H9 (cell line): ENCODE measurements around the gene TSPAN9. TPM values are rescaled to one million over a fixed set of nuclear protein-coding genes. Genes with fewer than 3 reads are reported as not detected.

Experiments used
- DNase-seq: peaks from one replicate; pipeline ENCODE4 v3.0.0-alpha.2; 2017
- H2AFZ ChIP-seq: one replicate; pipeline ENCODE4 v1.6.1; 2013; ENCODE audit warnings: mild to moderate bottlenecking, low read length, control low read depth, moderate library complexity
- H2AK5ac ChIP-seq: 2 replicates; pipeline ENCODE4 v1.6.1; 2013; ENCODE audit warnings: low read length, control low read depth, mixed read lengths; ENCODE audit not compliant: insufficient read length
- H2BK120ac ChIP-seq: one replicate; pipeline ENCODE4 v1.6.1; 2013; ENCODE audit warnings: low read depth, mild to moderate bottlenecking, low read length, control low read depth, inconsistent platforms; ENCODE audit not compliant: poor library complexity, severe bottlenecking
- H2BK12ac ChIP-seq: 2 replicates; pipeline ENCODE4 v1.6.1; 2013; ENCODE audit warnings: low read length, control low read depth, mixed read lengths, low read depth; ENCODE audit not compliant: insufficient read length
- H2BK15ac ChIP-seq: 2 replicates; pipeline ENCODE4 v1.6.1; 2013; ENCODE audit warnings: low read depth, low read length, control low read depth
- H2BK20ac ChIP-seq: one replicate; pipeline ENCODE4 v1.6.1; 2013; ENCODE audit warnings: low read depth, mild to moderate bottlenecking, low read length, control low read depth, inconsistent platforms; ENCODE audit not compliant: poor library complexity, severe bottlenecking
- H2BK5ac ChIP-seq: 2 replicates; pipeline ENCODE4 v1.6.1; 2013; ENCODE audit warnings: low read length, control low read depth, mixed read lengths; ENCODE audit not compliant: insufficient read length
- H3K14ac ChIP-seq: 2 replicates; pipeline ENCODE4 v1.6.1; 2013; ENCODE audit warnings: low read length, control low read depth; ENCODE audit not compliant: insufficient read depth
- H3K18ac ChIP-seq: 2 replicates; pipeline ENCODE4 v1.6.1; 2013; ENCODE audit warnings: low read depth, mild to moderate bottlenecking, mixed read lengths, low read length, control low read depth; ENCODE audit not compliant: insufficient read length
- H3K23ac ChIP-seq: 2 replicates; pipeline ENCODE4 v1.6.1; 2013; ENCODE audit warnings: low read length, control low read depth, mixed read lengths, low read depth; ENCODE audit not compliant: insufficient read length
- H3K23me2 ChIP-seq: 2 replicates; pipeline ENCODE4 v1.6.1; 2013; ENCODE audit warnings: low read depth, mild to moderate bottlenecking, mixed read lengths, low read length, control low read depth; ENCODE audit not compliant: insufficient read length, poor library complexity, severe bottlenecking
- H3K27ac ChIP-seq: 2 replicates; pipeline ENCODE4 v1.5.1; 2013; ENCODE audit warnings: low read length, control low read depth, mixed read lengths, low read depth; ENCODE audit not compliant: insufficient read length
- H3K27me3 ChIP-seq: 2 replicates; pipeline ENCODE4 v1.6.1; 2013; ENCODE audit warnings: low read length, control low read depth, inconsistent platforms; ENCODE audit not compliant: insufficient read depth
- H3K4ac ChIP-seq: 2 replicates; pipeline ENCODE4 v1.6.1; 2013; ENCODE audit warnings: low read depth, mild to moderate bottlenecking, control low read depth, inconsistent platforms, low read length, moderate library complexity
- H3K4me1 ChIP-seq: 2 replicates; pipeline ENCODE4 v1.6.1; 2013; ENCODE audit warnings: low read length, control low read depth, inconsistent platforms; ENCODE audit not compliant: insufficient read depth
- H3K4me2 ChIP-seq: 2 replicates; pipeline ENCODE4 v1.6.1; 2013; ENCODE audit warnings: low read length, control low read depth, mixed read lengths; ENCODE audit not compliant: insufficient read length, insufficient read depth
- H3K56ac ChIP-seq: 2 replicates; pipeline ENCODE4 v1.6.1; 2013; ENCODE audit warnings: low read depth, mild to moderate bottlenecking, mixed read lengths, low read length, control low read depth; ENCODE audit not compliant: insufficient read length
- H3K79me1 ChIP-seq: 2 replicates; pipeline ENCODE4 v1.6.1; 2013; ENCODE audit warnings: low read depth, mild to moderate bottlenecking, moderate library complexity, low read length, control low read depth, inconsistent platforms; ENCODE audit not compliant: insufficient read depth, poor library complexity, severe bottlenecking
- H3K79me2 ChIP-seq: 2 replicates; pipeline ENCODE4 v1.6.1; 2013; ENCODE audit warnings: low read length, control low read depth, inconsistent platforms; ENCODE audit not compliant: insufficient read depth
- H3K9ac ChIP-seq: 2 replicates; pipeline ENCODE4 v1.6.1; 2013; ENCODE audit warnings: low read length, control low read depth, mixed read lengths; ENCODE audit not compliant: insufficient read length; ENCODE audit errors: extremely low read depth
- H3K9me3 ChIP-seq: one replicate; pipeline ENCODE4 v1.6.1; 2013; ENCODE audit warnings: low read depth, low read length, inconsistent platforms; ENCODE audit not compliant: control insufficient read depth
- H3T11ph ChIP-seq: one replicate; pipeline ENCODE4 v1.6.1; 2013; ENCODE audit warnings: mild to moderate bottlenecking, low read length, control low read depth, inconsistent platforms
- H4K20me1 ChIP-seq: one replicate; pipeline ENCODE4 v1.6.1; 2013; ENCODE audit not compliant: control insufficient read depth, insufficient read length, insufficient read depth
- H4K5ac ChIP-seq: 2 replicates; pipeline ENCODE4 v1.6.1; 2013; ENCODE audit warnings: low read depth, mild to moderate bottlenecking, mixed read lengths, low read length, control low read depth; ENCODE audit not compliant: insufficient read length
- H4K8ac ChIP-seq: replicated peaks from 2 replicates; pipeline ENCODE4 v1.6.1; 2013; ENCODE audit warnings: low read length, control low read depth, mixed read lengths, low read depth; ENCODE audit not compliant: insufficient read length
- H4K91ac ChIP-seq: 2 replicates; pipeline ENCODE4 v1.6.1; 2013; ENCODE audit warnings: low read depth, mild to moderate bottlenecking, moderate library complexity, mixed read lengths, low read length, control low read depth; ENCODE audit not compliant: insufficient read length
- H3K27ac Mint-ChIP-seq, 3 experiments: 2 replicates in 2 of 3; 3 replicates in 1 of 3; pipeline ENCODE4 v1.8.0; 2020 to 2021; ENCODE audit warnings: mixed read lengths in 3 of 3, mild to moderate bottlenecking in 1 of 3, moderate library complexity in 1 of 3
- H3K27me3 Mint-ChIP-seq: 2 replicates; pipeline ENCODE4 v1.8.0; 2021; ENCODE audit warnings: low read depth, mild to moderate bottlenecking, moderate library complexity, mixed read lengths
- H3K36me3 Mint-ChIP-seq, 3 experiments: 2 replicates in 2 of 3; 3 replicates in 1 of 3; pipeline ENCODE4 v1.8.0; 2020 to 2021; ENCODE audit warnings: low read depth in 3 of 3, mixed read lengths in 3 of 3; ENCODE audit not compliant: insufficient read depth in 1 of 3
- H3K4me1 Mint-ChIP-seq, 2 experiments: 2 replicates each; pipeline ENCODE4 v1.8.0; 2020; ENCODE audit warnings: mixed read lengths in 2 of 2
- H3K4me3 Mint-ChIP-seq, 2 experiments: 2 replicates in 1 of 2; 3 replicates in 1 of 2; pipeline ENCODE4 v1.8.0; 2020 to 2021; ENCODE audit warnings: mild to moderate bottlenecking in 2 of 2, mixed read lengths in 2 of 2, moderate library complexity in 1 of 2
- H3K9me3 Mint-ChIP-seq, 2 experiments: 2 replicates in 1 of 2; 3 replicates in 1 of 2; pipeline ENCODE4 v1.8.0; 2020; ENCODE audit warnings: mild to moderate bottlenecking in 2 of 2, mixed read lengths in 2 of 2, moderate library complexity in 1 of 2
- CTCF ChIP-seq: fragments of 200-600 bp; sonication (generic); conservative IDR thresholded peaks from 3 replicates; pipeline ENCODE4 v1.8.0; 2021; ENCODE audit warnings: antibody characterized with exemption, mild to moderate bottlenecking
- WGBS: extraction: QIAGEN DNeasy Blood & Tissue Kit; methylation state at CpG from one replicate; pipeline ENCODE4 v1.1.7; 2013; ENCODE audit warnings: missing lambda C conversion rate, low lambda C conversion rate, mixed read lengths; ENCODE audit not compliant: insufficient read length; ENCODE audit errors: extremely low coverage; 5-methylcytosine and 5-hydroxymethylcytosine counted together
- total RNA-seq: library from RNA; stranded (reverse); gene quantifications from 2 replicates; pipeline ENCODE4 v1.2.1, GENCODE V29; 2021

Gene TSPAN9
- total RNA-seq, 1 experiment from 2014 or later, result 19.0 TPM

GRCh38 chr12:3157581-3158323 lies 80.6 kb downstream of the TSPAN9 start:
- Histone ChIP-seq H3K9ac (no peak overlapping the region), H2BK20ac (no peak overlapping the region), H4K20me1 (no peaks in the 10 kb centered on the region), H3K79me1 (no peaks in the 10 kb centered on the region), H3K23me2 (no peaks in the 10 kb centered on the region), H2BK120ac (no peak overlapping the region), H4K5ac (no peak overlapping the region), H3K27ac (no peak overlapping the region), H3K14ac (no peak overlapping the region), H2BK5ac (no peak overlapping the region), H3T11ph (no peak overlapping the region), H2AFZ (no peak overlapping the region), H3K27me3 (no peaks in the 10 kb centered on the region), H3K9me3 (peaks cover 5% of the 10 kb centered on the region), H2AK5ac (no peak overlapping the region), H3K18ac (no peak overlapping the region), H4K91ac (no peak overlapping the region), H3K4ac (no peak overlapping the region), H3K4me2 (no peak overlapping the region), H3K23ac (no peak overlapping the region), H2BK12ac (no peak overlapping the region), H2BK15ac (no peak overlapping the region), H3K4me1 (no peaks in the 10 kb centered on the region), H4K8ac (no peak overlapping the region), H3K79me2 (no peaks in the 10 kb centered on the region), H3K56ac (no peak overlapping the region)
- Mint-ChIP-seq H3K36me3 (peaks cover 10 to 23% (median 14%) of the 10 kb centered on the region in 3 experiments), H3K4me3 (no peak overlapping the region), H3K9me3 (peaks cover 11 to 17% of the 10 kb centered on the region in 2 experiments), H3K27ac (peak overlapping the region in 1 of 3 experiments; percentile 68; a peak in 1 of 7 replicates), H3K27me3 (peaks cover 1% of the 10 kb centered on the region; the same call in 1 of the 2 replicates), H3K4me1 (peaks cover 26 to 33% of the 10 kb centered on the region in 2 experiments)
- no peak for DNase-seq
- no CpG with 5 or more reads among the region's 17 CpGs for WGBS
- TF ChIP-seq CTCF, result no peak
